LNCaP clone FGC (cell line): ENCODE results near the gene OR51L1.

Experiments
- DNase-seq: peaks from one replicate; pipeline ENCODE4 v3.0.0-alpha.2; 2011; ENCODE audit warnings: low read depth
- H3K4me3 ChIP-seq: 2 replicates; pipeline ENCODE4 v1.5.1; 2011; ENCODE audit warnings: mild to moderate bottlenecking, low read depth, low read length, control low read depth
- TF ChIP-seq, protein P1 (sequence below): IDR thresholded peaks from 2 replicates; pipeline ENCODE4 v1.5.1; 2012; ENCODE audit warnings: mild to moderate bottlenecking; ENCODE audit not compliant: control insufficient read depth, insufficient read depth; ENCODE audit errors: extremely low read depth

OR51L1 gene

GRCh38 chr11:5043380-5043779 is 48.7 kb downstream of the OR51L1 start:
- DNase-seq, result no peak
- TF ChIP-seq, protein P1, sequence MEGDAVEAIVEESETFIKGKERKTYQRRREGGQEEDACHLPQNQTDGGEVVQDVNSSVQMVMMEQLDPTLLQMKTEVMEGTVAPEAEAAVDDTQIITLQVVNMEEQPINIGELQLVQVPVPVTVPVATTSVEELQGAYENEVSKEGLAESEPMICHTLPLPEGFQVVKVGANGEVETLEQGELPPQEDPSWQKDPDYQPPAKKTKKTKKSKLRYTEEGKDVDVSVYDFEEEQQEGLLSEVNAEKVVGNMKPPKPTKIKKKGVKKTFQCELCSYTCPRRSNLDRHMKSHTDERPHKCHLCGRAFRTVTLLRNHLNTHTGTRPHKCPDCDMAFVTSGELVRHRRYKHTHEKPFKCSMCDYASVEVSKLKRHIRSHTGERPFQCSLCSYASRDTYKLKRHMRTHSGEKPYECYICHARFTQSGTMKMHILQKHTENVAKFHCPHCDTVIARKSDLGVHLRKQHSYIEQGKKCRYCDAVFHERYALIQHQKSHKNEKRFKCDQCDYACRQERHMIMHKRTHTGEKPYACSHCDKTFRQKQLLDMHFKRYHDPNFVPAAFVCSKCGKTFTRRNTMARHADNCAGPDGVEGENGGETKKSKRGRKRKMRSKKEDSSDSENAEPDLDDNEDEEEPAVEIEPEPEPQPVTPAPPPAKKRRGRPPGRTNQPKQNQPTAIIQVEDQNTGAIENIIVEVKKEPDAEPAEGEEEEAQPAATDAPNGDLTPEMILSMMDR, result no peak

DNA sequence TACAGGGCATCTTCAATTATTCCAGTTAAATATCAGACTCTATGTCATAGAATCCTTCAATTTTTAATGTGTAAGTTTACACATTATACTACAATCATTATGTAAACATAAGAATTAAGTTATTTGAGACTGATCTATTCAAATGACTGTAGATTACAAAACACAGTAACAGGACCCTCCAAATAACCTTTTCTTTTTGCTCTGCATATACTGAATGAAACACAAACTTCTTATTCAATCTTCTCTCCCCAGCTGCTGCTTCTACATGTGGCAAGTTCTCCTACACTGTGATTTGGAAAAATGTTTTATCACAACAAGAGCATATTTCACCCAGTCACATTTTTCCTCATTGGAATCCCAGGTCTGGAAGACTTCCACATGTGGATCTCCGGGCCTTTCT is 51.6 kb downstream of the OR51L1 start, which contains the start of gene OR52J3:
Gene OR52J3, plus strand, starts transcription at position 301 of the 400 bp plus-strand sequence. Its CDS starts 0 bp downstream, at position 301.
- DNase-seq, result no peak
- H3K4me3 ChIP-seq, result no peak within 1 kb of the TSS
- TF ChIP-seq, protein P1, result no peak

More at GRCh38 chr11:5043380-5043779, 48.7 kb downstream of the OR51L1 start:
- H3K4me3 ChIP-seq, result no peak overlapping the region

- DNase-seq, result no peak
- H3K4me3 ChIP-seq, result no peak overlapping the region
- TF ChIP-seq, protein P1, result no peak
These were observed 52.2 kb downstream of the OR51L1 start for GRCh38 chr11:5046754-5047330.
